ENCODE results near the gene COL20A1. TPM values are rescaled to one million over a fixed set of nuclear protein-coding genes. Genes with fewer than 3 reads are reported as not detected.
"Not testable (repeated sequence)": the region's sequence is repeated elsewhere in the genome, so short reads cannot be mapped to it uniquely, and the experiment has no call there.

COL20A1 gene
- total RNA-seq, 1 donor = not detected

DNA sequence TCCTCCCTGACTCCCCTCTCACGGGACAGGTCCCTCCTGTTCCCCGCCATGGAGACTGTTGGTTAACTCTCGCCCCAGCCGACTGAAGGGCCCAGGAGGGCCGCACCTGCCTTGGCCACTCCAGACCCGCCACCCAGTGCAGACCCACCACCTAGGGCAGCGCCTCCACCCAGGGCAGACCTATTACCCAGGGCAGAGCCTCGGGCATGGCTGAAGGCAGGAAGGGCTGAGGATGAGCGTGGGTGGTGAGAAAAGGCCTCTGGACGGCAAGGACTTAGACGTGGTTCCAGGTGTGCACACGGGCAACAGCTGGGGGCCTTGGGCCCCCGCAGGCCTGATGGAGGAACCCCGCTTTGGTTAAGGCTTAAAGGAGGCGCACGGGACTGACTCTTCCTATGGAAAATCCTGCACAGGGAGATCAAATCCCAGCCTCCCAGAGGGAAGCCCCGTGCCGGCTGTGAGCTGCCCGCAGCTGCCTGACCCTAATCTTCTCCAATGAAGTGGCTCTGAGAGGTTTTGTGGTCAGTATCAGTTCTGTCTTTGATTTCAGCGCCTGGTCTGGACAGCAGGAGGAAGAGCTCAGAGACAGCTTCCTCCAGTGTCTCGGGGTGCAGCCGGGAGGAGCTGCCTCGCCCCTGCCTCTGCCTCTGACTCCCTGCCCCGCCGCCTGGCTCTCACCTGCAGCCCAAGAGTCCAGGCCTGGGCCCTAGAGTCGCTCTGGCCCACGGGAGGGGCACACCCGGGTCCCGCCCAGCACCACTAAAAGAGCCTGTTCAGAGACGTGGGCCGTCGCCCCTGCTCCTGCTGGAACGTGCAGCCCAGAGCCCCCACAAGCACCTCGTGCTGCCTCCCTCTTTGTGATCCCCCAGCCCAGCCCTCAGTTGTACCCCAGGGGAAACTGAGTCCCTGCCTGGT, 80.2 kb downstream of the COL20A1 start:
- no peaks in the 10 kb centered on the region for H3K27me3 ChIP-seq (ENCODE audit: insufficient read depth, low read length)
- H3K4me3 ChIP-seq (ENCODE audit: low read length) = no peak overlapping the region
- no peaks in the 10 kb centered on the region for H3K9me3 ChIP-seq (ENCODE audit: low read depth, low read length)
- H3K4me1 ChIP-seq (ENCODE audit: insufficient read depth, low read length) = no peaks in the 10 kb centered on the region

DNA sequence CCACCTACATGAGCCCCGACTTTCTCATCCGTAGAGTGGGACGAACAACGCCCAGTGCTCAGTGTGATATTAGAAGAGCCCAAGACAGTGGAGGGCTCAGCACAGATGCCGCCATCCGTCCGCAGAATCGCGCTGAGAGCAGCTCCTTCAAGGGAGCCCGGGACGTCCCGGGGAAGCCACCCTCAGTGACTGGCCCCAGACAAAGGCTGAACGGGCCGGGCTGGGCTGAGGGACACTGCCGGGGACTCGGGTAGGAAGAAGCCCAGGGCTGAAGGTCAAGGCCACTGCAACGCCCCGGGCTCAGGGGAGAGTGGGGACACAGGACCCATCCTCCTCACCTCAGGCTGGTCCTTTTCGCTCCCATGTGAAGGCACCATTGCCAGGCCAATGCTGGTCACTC, 81.0 kb downstream of the COL20A1 start:
- H3K9me3 ChIP-seq (ENCODE audit: low read depth, low read length) = no peaks in the 10 kb centered on the region
- no peak overlapping the region for H3K4me3 ChIP-seq (ENCODE audit: low read length)
- H3K4me1 ChIP-seq (ENCODE audit: insufficient read depth, low read length) = no peaks in the 10 kb centered on the region
- no peaks in the 10 kb centered on the region for H3K27me3 ChIP-seq (ENCODE audit: insufficient read depth, low read length)

DNA sequence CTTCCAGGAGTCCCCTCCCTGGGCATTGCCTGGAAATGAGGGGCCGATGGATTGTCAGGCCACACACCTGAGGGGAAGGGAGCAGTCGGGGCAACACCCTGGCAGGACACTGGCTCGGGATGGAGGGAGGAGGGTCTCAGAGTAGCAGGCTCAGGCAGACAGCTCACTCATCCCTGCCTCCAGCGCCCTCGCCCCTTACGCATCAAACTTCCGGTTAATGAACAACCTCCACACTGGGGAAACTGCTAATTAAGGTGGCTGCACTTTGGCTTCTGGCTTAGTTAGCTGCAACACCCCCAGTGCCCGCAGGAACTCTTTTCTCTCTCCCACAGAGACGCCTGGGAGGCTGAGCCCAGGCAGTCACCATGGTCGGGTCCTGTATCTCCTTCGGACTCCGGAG, 81.5 kb downstream of the COL20A1 start:
- no peaks in the 10 kb centered on the region for H3K27me3 ChIP-seq (ENCODE audit: insufficient read depth, low read length)
- H3K4me1 ChIP-seq (ENCODE audit: insufficient read depth, low read length) = no peaks in the 10 kb centered on the region
- H3K4me3 ChIP-seq (ENCODE audit: low read length) = no peak overlapping the region
- H3K9me3 ChIP-seq (ENCODE audit: low read depth, low read length) = no peaks in the 10 kb centered on the region

DNA sequence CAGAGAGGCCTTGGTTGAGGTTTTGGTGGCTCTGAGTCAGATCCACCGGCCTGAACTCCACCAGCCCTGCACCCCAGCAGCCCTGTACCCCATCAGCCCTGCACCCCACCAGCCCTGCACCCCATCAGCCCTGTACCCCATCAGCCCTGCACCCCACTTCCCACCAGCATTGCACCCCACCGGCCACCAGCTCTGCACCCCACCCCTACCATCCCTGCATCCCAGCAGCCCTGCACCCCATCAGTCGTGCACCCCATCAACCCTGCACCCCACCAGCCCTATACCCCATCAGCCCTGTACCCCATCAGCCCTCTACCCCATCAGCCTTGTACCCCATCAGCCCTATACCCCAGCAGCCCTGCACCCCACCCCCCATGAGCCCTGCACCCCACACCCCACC, 82.5 kb downstream of the COL20A1 start:
- no peaks in the 10 kb centered on the region for H3K27me3 ChIP-seq (ENCODE audit: insufficient read depth, low read length)

DNA sequence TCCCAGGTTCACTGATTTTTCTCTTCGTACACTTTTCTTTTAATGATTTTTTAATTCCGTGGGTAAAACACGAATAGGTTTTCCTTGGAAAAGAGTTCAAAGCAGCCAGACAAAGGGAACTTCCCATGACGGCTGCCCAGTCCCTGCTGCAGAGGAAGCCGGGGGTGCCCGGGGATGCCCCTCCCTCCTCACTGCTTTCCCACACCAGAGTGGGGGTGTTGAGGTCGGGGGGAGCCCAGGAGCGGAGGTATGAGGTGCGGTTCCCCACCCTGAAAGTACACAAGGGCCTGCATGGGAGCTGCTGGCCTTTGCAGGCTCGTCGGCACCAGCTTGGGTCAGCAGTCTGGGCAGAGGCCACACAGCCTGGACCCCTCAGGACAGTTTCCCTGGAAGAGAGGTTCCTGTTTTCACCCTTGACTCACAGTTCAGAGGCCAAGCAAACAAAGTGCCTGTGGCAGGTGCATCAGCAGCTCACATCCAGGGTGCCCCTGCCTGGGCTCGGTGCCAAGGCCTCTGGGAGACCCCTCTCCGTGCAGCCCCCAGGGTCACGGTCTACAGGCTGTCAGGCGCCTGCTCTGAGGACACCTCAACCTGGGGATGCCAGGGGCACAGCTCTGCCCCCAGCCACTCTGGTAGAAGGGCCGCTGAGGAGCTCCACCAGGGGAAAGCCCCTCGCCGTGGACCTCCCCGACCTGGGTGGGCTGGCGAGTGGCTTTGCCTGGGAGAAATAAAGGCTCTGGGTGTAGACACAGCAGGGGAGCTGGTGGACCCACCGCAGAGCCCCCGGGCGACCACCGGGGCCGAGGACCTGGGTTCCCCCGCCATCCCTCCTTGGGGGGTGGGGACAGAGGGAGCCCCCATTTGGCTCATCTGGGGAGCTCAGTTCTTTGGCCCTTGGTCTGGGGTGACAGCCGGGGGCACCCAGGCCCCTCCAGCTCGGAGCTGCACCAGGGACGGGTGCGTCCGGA, 83.6 kb downstream of the COL20A1 start:
- Histone ChIP-seq H3K4me3 (ENCODE audit: low read length) (no peak overlapping the region), H3K4me1 (ENCODE audit: insufficient read depth, low read length) (no peaks in the 10 kb centered on the region), H3K27me3 (ENCODE audit: insufficient read depth, low read length) (no peaks in the 10 kb centered on the region), H3K9me3 (ENCODE audit: low read depth, low read length) (no peaks in the 10 kb centered on the region)

More for the DNA sequence above, 82.5 kb downstream of the COL20A1 start:
- no peaks in the 10 kb centered on the region for H3K9me3 ChIP-seq (ENCODE audit: low read depth, low read length)
- H3K4me3 ChIP-seq (ENCODE audit: low read length) = no peak overlapping the region
- H3K4me1 ChIP-seq (ENCODE audit: insufficient read depth, low read length) = no peaks in the 10 kb centered on the region

DNA sequence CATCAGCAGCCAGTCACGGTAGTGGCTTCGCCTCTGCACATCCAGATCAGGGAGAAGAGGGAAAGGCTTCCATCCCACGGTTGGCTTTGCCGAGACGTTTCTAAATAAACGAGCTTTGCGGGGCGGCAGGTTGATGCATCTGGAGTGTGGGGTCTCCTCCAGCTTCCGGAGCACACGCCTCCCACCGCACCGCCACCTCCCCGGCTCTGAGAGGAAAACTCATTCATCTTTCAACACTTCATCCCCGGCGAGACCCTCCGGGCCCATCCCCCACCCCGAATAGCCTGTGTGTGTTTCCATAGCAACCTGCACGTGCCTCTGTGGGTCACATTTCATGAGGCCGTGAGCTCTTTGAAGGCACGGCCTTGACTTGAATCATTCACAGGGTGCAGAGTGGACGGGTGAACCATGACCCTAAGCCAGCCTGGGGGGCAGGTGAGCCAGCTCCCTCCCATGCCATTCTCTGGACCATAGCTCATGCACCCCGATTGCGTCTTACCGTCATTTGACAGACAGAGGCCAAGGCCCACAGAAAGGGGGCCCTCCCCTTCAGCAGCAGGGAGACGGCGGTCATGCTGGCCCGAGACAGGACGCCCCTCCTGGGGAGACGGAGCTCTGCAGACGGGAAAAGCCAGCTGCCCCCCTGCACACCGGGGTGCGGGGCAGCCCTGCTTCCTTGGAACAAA, 84.4 kb downstream of the COL20A1 start:
- Histone ChIP-seq H3K4me1 (ENCODE audit: insufficient read depth, low read length) (no peaks in the 10 kb centered on the region), H3K9me3 (ENCODE audit: low read depth, low read length) (no peaks in the 10 kb centered on the region), H3K4me3 (ENCODE audit: low read length) (no peak overlapping the region), H3K27me3 (ENCODE audit: insufficient read depth, low read length) (no peaks in the 10 kb centered on the region)

DNA sequence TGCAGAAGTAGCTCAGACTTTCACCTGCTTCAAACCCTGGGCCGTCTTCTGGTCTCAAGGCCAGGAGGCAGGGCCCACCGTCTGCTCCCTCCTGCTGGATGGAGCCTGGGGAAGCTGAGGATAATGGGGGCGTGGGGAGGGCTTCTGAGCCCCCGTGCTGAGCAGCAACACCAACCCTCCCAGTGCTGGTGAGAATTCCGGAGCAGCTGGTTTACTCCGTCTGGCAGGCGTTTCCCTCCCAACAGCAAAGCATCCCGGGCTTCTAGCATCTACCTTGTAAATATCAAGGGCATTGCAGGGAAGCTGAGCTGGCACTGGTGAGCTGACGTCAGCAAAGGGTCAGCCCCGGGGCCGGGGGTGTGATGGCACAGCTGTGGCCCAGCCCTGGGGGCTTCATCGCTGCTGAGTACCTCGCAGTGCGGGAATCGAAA, 85.0 kb downstream of the COL20A1 start:
- no peaks in the 10 kb centered on the region for H3K27me3 ChIP-seq (ENCODE audit: insufficient read depth, low read length)

DNA sequence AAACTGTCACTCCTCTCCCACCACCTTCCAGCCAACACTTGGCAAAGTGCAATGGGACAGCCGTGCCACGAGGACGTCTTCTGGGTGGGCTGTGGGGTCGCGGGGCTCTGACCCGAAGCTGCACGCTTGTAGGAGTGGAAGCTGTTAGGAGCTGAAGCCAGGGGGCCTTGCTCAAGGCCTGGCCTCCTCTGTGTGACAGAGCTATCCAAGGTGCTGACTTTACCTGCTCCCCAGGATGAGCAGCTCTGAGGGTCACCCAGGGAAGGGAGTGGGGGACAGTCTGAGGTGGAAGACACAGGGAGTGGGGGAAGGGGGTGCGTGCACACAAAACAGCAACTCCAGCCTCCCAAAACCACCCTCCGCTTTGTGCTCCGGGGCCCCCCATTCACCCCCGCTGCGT, 85.6 kb downstream of the COL20A1 start:
- Histone ChIP-seq H3K27me3 (ENCODE audit: insufficient read depth, low read length) (no peaks in the 10 kb centered on the region), H3K9me3 (ENCODE audit: low read depth, low read length) (no peaks in the 10 kb centered on the region), H3K4me1 (ENCODE audit: insufficient read depth, low read length) (no peaks in the 10 kb centered on the region), H3K4me3 (ENCODE audit: low read length) (no peak overlapping the region)

More for the DNA sequence above, 85.0 kb downstream of the COL20A1 start:
- H3K9me3 ChIP-seq (ENCODE audit: low read depth, low read length) = no peaks in the 10 kb centered on the region
- H3K4me1 ChIP-seq (ENCODE audit: insufficient read depth, low read length) = no peaks in the 10 kb centered on the region
- H3K4me3 ChIP-seq (ENCODE audit: low read length) = no peak overlapping the region

DNA sequence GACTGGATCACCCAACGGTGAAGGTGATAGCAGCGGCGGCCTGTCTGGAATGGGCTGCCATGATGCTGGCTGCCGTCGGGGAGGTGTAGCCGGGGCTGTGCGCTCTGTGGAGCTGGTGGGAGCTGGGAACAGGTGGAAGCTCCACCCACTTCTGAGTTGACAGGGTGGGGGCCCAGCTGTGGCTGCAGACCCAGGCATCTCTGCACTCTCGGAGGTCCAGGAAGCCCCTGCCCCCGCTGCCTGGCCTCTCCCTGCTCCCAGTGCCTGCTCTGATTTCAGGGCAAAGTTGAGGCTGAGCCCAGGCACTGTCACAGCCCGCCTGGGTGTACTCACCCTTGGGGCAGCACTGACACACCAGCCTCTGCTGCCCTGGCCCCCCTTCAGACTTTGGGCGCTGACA, 86.3 kb downstream of the COL20A1 start:
- no peak overlapping the region for H3K4me3 ChIP-seq (ENCODE audit: low read length)
- H3K27me3 ChIP-seq (ENCODE audit: insufficient read depth, low read length) = no peaks in the 10 kb centered on the region
- no peaks in the 10 kb centered on the region for H3K9me3 ChIP-seq (ENCODE audit: low read depth, low read length)
- H3K4me1 ChIP-seq (ENCODE audit: insufficient read depth, low read length) = no peaks in the 10 kb centered on the region

DNA sequence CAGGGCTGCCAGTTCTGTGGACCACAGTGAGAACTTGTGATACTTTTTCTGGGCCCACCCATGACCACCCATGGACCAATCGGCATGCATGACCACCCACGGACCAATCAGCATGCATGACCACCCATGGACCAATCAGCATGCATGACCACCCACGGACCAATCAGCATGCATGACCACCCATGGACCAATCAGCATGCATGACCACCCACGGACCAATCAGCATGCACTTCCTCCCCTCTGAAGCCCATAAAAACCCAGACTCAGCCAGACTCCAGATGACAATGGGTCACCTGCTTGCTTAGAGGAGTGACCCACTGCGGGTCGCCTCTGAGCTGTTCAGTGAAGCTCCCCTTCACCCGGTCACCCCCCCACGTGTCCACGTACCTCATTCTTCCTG, 86.9 kb downstream of the COL20A1 start:
- H3K27me3 ChIP-seq (ENCODE audit: insufficient read depth, low read length); H3K4me3 ChIP-seq (ENCODE audit: low read length); H3K4me1 ChIP-seq (ENCODE audit: insufficient read depth, low read length); H3K9me3 ChIP-seq (ENCODE audit: low read depth, low read length): not testable (repeated sequence)

DNA sequence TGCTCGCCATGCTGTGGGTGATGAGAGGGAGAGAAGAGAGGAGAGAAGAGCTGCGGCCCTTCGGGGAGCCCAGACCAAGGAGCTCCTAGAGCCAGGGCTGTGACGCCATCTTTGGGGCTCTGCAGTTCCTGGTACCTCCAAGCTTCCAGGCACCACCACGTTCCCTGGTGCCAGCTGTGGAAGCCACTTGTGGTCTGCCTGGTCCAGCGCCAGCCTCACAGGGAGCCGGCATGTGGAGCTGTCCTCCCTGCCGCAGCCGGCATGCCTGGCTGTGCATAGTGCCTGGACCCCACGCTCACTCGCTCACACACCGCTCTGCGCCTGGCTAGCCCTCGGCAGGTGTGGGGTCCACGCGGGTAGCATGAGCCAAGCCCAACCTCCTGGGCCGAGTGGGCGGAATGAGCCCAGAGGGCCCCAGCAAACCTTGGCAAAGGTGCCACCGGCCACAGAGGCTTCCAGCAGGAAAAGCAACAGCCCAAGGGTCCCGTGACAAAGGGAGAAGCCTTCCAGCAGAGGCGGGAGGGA, 87.4 kb downstream of the COL20A1 start:
- no peaks in the 10 kb centered on the region for H3K27me3 ChIP-seq (ENCODE audit: insufficient read depth, low read length)
- no peak overlapping the region for H3K4me3 ChIP-seq (ENCODE audit: low read length)

DNA sequence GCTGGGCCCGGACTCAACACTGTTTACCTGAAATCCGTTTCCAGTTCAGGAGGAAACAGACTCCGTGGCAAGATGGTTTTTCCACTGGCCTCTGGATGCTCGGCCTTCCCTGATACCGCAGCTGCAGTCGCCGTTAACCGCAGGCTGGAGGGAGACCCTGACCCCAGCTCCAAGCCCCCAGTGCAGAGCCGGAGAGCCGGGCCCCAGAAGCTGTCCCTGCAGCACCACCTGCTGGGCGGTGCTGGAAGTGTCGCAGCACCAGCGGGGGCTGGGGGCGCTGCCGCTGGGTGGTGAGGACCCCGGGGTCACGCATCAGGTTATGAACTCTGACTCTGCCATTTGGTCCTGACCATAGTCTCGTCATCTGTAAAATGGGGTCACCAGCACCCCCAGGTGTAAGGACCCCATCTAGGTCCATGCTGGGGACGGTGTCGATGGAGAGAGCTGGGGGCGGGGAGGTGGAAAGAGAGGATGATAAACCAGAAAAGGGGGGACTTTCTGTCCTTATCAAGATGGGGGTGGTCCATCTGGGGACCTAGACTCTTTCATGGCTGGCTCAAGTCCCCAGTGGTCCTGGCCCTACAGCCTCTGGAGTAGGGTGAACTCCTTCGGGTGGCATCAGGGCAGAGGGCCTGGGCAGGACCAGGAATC, 88.9 kb downstream of the COL20A1 start:
- no peaks in the 10 kb centered on the region for H3K9me3 ChIP-seq (ENCODE audit: low read depth, low read length)
- H3K27me3 ChIP-seq (ENCODE audit: insufficient read depth, low read length) = no peaks in the 10 kb centered on the region
- no peak overlapping the region for H3K4me3 ChIP-seq (ENCODE audit: low read length)
- H3K4me1 ChIP-seq (ENCODE audit: insufficient read depth, low read length) = no peaks in the 10 kb centered on the region

More for the DNA sequence above, 87.4 kb downstream of the COL20A1 start:
- Histone ChIP-seq H3K4me1 (ENCODE audit: insufficient read depth, low read length) (no peaks in the 10 kb centered on the region), H3K9me3 (ENCODE audit: low read depth, low read length) (no peaks in the 10 kb centered on the region)

DNA sequence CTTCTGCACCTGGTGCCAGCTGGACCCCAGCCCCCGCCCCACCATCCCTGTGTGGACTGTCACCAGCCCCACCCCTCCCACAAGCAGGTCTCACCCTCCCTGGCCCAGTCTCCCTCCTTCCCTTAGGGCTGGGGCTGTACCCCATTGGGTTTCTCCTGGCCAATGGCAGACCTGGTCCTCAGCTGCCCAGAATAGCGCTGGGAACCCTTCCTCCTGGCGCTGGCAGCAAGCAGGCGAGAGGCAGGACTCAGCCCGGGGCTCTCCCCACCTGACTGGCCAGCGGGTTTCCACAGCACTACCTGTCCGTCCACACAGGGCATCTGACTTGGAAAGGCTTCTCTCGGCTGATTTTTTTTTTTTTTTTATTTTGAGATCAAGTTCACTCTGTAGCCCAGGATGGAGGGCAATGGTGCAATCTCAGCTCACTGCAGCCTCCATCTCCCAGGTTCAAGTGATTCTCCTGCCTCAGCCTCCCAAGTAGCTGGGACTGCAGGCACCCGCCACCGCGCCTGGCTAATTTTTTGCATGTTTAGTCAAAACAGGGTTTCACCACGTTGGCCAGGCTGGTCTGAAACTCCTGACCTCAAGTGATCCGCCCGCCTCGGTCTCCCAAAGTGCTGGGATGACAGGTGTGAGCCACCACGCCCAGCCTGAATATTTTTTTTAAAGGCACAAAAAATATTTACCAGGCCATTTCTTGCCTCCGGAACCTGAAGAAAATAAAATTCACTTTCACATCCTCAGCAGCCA, 89.7 kb downstream of the COL20A1 start:
- no peak overlapping the region for H3K4me3 ChIP-seq (ENCODE audit: low read length)
- H3K9me3 ChIP-seq (ENCODE audit: low read depth, low read length) = no peaks in the 10 kb centered on the region
- H3K4me1 ChIP-seq (ENCODE audit: insufficient read depth, low read length) = no peaks in the 10 kb centered on the region
- no peaks in the 10 kb centered on the region for H3K27me3 ChIP-seq (ENCODE audit: insufficient read depth, low read length)

DNA sequence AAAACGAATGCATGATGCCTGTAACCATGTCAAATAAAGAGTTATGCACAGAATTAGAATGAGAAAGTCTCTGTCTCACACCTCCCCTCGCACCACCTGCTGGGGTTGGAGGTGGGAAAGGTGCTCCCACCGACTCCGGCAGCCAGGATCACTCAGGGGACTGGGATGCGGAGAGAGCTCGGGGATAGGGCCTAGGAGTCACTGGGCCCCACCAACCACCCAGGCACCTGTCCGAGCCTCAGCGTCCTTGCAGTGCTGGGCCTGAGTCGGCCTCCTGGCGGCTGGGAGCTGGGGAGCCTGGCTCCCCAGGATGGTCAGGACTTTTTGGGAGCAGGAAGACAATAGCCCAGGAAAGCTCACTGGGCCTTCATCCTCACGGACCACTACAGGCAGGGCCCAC, 90.6 kb downstream of the COL20A1 start:
- no peaks in the 10 kb centered on the region for H3K9me3 ChIP-seq (ENCODE audit: low read depth, low read length)
- H3K4me3 ChIP-seq (ENCODE audit: low read length) = no peak overlapping the region
- H3K4me1 ChIP-seq (ENCODE audit: insufficient read depth, low read length) = no peaks in the 10 kb centered on the region
- no peaks in the 10 kb centered on the region for H3K27me3 ChIP-seq (ENCODE audit: insufficient read depth, low read length)

Data from mononuclear cell (primary cell).